ENCODE results near the gene PARVB.

Gene PARVB

GRCh38 chr22:44028091-44028490 lies 4.0 kb downstream of the PARVB start:
- no peak for DNase-seq (ENCODE audit: low spot score)

GRCh38 chr22:44029069-44029468 lies 5.0 kb downstream of the PARVB start:
- DNase-seq (ENCODE audit: low spot score): no peak

GRCh38 chr22:44030051-44030701 lies 6.1 kb downstream of the PARVB start:
- no peak for DNase-seq (ENCODE audit: low spot score)

DNA sequence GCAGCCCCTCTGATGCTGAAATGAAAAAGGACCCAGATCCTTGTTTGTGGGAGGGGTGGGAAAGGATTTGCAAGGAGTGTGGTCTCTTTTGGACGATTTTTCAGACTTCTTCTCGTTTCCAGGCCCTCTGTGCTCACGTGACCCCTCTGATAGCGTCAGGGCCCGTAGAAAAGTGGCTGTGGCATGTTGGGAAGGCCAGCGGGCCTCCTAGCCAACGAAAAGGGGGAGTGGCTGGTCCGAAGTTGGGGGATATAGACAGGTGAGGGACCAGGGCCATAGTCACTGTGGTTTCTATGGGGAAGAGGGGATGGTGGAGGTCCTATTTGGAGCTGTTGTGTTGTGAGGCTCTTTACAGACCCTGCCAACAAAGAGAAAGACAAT lies 6.6 kb downstream of the PARVB start:
- DNase-seq (ENCODE audit: low spot score): no peak

GRCh38 chr22:44031158-44031952 lies 7.3 kb downstream of the PARVB start:
- no peak for DNase-seq (ENCODE audit: low spot score)

GRCh38 chr22:44032126-44032730 lies 8.1 kb downstream of the PARVB start:
- no peak for DNase-seq (ENCODE audit: low spot score)

- no peak for DNase-seq (ENCODE audit: low spot score)
These were observed 9.2 kb downstream of the PARVB start for GRCh38 chr22:44033287-44033686.

DNA sequence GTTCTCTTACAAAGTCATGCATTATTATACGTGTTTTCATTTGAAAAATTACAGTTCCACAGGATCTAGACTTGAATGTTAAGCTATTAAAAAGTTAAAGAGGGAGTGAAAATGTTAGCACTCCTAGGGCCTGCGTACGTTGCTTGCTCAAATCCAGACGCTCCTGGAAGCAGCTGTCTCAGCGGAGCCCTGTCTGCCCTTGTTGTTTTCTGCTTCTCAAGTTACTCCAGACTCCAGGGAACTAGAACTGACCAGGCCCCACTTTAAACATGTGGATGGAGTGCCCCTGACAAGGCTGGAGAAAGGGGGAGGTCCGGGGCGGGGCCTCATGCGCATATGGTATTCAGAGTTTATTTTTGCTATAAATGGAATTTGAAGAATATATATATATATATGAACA lies 9.6 kb downstream of the PARVB start:
- no peak for DNase-seq (ENCODE audit: low spot score)

DNA sequence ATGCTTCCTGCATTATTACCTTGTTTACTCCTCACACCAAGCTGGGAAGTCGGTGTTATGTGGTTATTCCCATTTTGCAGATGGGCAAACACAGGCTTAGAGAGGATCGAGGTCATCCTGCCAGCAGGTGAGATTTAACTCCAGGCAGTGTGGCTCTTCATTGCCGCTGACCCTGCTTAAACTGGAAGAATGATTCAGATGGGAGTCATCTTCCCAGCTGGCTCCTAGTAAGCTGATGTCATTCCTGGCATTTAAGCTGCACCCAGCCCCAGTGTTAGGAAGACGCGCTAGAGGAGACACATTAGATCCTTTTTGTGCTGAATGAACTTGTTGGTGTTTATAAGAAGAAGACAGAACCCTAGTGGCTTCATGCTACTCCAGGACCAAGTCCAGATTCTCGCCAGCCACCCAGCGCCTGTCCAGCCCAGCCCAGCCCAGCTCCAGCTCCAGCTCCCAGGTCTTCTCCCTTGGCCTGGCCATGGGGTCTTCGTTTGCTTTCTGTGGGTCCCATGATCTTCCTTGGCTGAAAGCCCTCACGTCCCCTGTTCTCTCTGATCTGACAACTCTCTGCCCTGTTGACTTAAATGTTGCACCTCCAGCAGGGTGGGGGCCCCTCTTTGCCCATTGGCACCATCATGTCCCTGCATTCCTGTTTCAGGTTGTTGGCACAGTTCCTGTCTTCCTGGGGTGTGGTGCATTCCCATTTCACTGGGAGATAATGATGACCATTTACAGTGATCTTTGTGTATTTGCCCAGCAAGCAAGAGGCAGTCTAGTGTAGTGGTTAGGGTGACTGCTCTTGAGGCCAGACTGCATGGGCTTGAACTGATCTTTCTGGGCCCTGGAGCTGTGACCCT lies 13.6 kb downstream of the PARVB start:
- DNase-seq (ENCODE audit: low spot score): no peak

DNA sequence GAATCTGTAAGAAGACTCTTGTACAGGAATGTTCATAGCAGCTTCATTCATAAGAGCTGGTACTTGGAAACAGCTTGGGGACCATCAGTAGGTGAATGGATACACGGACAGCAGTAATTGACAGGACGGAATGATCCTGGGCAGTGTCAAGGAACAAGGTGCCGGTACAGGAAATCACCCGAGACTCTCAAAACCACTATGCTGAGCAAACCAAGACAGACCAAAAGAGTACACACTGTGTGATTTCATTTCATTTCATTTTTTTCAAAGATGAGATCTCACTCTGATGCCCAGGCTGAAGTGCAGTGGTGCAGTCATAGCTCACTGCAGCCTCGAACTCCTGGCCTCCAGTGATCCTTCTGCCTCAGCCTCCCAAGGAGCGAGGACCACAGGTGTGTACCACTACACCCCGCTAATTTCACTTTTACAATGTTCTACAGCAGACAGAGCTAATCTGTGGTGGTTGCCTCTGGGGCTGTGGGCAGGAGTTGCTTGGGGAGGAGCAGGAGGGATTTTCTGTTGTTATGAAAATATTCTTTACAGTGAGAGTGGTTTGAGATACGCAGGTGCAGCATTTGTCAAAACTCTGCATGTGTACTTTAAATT lies 15.6 kb downstream of the PARVB start:
- no peak for DNase-seq (ENCODE audit: low spot score)

- no peak for DNase-seq (ENCODE audit: low spot score)
These were observed 18.4 kb downstream of the PARVB start for GRCh38 chr22:44042249-44043218.

DNA sequence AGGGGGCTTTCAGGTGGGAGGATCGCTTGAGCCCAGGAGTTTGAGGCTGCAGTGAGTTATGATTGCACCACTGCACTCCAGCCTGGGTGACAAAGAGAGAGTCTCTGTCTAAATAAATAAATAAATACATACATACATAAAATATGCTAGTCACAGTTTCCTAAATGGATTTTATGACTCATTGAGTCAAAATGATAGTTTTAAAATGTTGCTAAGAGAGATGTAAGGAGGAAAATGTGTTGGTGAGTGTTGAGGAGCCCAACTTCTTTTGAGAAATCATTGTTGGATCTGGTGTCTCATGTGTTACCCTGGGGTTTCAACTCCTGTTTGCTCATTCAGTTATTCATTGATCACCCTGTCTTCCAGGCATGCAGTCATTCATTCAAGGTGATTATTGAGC lies 21.0 kb downstream of the PARVB start:
- no peak for DNase-seq (ENCODE audit: low spot score)

DNA sequence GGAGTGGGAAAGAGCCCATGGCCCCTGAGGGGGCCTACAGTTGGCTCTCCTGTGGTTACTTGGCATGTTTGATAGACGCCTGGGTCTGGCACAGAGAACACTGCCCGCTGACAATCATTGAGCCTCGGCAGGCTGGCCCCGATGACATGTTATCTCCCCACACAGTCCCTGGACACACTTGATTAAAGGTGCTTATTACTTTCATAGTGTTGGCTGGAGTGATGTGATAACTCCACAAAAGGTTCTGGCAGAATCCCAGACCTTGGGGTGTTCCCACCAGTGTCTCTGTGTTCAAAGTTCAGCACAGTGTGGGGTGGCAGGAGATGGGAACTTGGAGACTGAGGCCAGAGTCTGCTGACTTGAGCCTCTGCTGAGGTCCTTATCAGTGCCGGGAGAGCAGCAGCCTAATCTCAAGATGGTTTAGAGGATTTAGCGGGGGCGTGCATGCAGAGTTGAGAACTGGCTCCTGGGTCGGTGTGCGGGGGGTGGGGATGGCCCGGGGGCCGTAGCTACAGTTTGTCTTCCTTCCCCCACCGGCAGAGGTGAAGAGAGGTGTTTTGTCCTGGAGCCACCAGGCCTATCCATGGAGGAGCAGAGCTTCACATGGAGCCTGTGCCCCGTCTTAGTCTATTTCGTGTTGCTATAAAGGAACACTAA lies 22.5 kb downstream of the PARVB start:
- DNase-seq (ENCODE audit: low spot score): no peak

DNA sequence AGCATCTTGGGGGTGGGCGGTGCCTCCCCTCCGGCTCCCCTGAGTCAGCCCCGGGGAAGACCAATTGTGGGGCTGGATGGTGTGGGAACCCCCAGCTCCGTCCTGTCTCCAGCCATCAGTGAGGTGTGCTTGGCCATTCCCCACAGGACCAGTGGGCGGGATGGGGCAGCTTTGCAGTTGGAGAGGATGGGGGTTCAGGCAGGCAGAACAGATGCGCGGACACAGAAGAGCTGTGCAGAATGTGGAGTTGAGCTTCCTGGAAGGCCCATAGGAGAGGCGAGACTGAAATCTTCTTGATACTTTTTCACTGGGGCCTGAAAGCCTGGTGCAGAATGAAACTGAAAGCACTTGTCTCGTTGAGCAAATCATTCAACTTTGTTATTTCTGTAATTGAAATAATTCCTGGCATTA lies 23.8 kb downstream of the PARVB start:
- peak; percentile 27 for DNase-seq (ENCODE audit: low spot score)

GRCh38 chr22:44049486-44050231 lies 25.6 kb downstream of the PARVB start:
- no peak for DNase-seq (ENCODE audit: low spot score)

GRCh38 chr22:44050766-44051355 lies 26.8 kb downstream of the PARVB start:
- DNase-seq (ENCODE audit: low spot score): no peak

GRCh38 chr22:44051358-44051757 lies 27.3 kb downstream of the PARVB start:
- no peak for DNase-seq (ENCODE audit: low spot score)

- DNase-seq (ENCODE audit: low spot score): no peak
These were observed 27.9 kb downstream of the PARVB start for GRCh38 chr22:44051961-44052360.

GRCh38 chr22:44055805-44056204 lies 31.7 kb downstream of the PARVB start:
- no peak for DNase-seq (ENCODE audit: low spot score)

Measured in activated CD4-positive, alpha-beta T cell treated with anti-CD3 and anti-CD28 coated beads, Interleukin-2, Interleukin-4, amounts not matched to agents 100 ng/mL and 50 ng/mL, durations not matched to agents 16 hours and 8 hours (primary cell).